DND-41 (cell line): ENCODE measurements around the gene MAST4.

Experiments used
- EZH2 ChIP-seq: IDR thresholded peaks from 3 replicates; pipeline ENCODE4 v1.6.1; 2012; ENCODE audit warnings: borderline replicate concordance, low read depth, mild to moderate bottlenecking, moderate library complexity, low read length, inconsistent platforms; ENCODE audit not compliant: severe bottlenecking
- TF ChIP-seq, protein P1 (sequence below): IDR thresholded peaks from 2 replicates; pipeline ENCODE4 v1.5.1; 2012; ENCODE audit warnings: borderline replicate concordance, low read length, moderate library complexity, mild to moderate bottlenecking; ENCODE audit not compliant: poor library complexity, severe bottlenecking; ENCODE audit errors: extremely low read depth

DNA sequence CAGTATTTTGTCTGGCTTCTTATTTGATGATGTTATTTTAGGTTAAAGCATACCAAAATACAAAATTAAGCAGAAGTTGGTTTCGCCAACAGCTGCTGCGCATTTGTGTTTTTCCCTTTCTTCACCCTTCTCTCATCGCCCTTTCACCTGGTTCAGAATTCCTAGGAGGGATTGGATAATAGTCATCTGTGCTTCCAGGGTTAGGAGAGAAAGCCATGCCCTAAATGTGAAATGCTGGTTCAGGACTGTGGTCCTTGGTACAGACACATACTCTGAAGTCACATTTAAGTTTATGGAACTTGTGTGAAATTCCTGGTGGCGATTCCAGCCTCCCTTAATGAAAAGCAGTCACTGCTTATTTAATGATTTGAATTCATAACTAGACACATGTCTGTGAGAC lies 7.7 kb downstream of the MAST4 start:
- TF ChIP-seq, protein P1, sequence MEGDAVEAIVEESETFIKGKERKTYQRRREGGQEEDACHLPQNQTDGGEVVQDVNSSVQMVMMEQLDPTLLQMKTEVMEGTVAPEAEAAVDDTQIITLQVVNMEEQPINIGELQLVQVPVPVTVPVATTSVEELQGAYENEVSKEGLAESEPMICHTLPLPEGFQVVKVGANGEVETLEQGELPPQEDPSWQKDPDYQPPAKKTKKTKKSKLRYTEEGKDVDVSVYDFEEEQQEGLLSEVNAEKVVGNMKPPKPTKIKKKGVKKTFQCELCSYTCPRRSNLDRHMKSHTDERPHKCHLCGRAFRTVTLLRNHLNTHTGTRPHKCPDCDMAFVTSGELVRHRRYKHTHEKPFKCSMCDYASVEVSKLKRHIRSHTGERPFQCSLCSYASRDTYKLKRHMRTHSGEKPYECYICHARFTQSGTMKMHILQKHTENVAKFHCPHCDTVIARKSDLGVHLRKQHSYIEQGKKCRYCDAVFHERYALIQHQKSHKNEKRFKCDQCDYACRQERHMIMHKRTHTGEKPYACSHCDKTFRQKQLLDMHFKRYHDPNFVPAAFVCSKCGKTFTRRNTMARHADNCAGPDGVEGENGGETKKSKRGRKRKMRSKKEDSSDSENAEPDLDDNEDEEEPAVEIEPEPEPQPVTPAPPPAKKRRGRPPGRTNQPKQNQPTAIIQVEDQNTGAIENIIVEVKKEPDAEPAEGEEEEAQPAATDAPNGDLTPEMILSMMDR: no peak
- TF ChIP-seq EZH2: no peak
